Measurements from ENCODE around the gene SNX1.
"Not testable (repeated sequence)": the region's sequence is repeated elsewhere in the genome, so short reads cannot be mapped to it uniquely, and the experiment has no call there.

Gene SNX1

DNA sequence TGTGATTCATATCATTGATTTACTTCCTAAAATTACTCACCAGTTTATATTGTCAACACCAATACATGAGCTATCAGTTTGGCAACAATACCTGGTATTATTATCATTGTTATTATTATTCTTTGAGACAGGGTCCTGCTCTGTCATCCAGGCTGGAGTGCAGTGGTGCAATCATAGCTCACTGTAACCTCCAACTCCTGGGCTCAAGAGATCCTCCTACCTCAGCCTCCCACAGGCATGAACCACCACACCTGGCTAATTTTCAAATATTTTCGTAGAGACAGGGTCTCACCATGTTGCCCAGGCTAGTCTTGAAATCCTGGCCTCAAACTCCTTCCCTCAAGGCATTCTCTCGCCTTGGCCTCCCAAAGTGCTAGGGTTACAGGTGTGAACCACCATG lies 22.3 kb upstream of the SNX1 start:
- DNase-seq, result not testable (repeated sequence)

DNA sequence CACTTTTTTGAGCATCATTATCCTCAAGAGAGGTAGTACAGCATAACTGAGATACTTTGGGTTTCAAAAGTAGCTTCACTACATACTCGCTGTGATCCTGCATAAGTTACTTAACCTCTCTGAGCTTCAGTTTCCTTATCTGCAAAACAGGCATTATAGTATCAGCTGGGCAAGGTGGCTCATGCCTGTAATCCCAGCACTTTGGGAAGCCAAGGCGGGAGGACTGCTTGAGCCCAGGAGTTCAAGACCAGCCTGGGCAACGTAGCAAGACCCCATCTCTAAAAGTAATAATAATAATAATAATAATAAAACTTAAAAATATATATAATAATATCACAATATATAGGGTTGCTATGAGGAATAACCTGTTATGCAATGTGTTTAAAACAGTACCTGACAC lies 13.0 kb upstream of the SNX1 start:
- DNase-seq, result no peak

DNA sequence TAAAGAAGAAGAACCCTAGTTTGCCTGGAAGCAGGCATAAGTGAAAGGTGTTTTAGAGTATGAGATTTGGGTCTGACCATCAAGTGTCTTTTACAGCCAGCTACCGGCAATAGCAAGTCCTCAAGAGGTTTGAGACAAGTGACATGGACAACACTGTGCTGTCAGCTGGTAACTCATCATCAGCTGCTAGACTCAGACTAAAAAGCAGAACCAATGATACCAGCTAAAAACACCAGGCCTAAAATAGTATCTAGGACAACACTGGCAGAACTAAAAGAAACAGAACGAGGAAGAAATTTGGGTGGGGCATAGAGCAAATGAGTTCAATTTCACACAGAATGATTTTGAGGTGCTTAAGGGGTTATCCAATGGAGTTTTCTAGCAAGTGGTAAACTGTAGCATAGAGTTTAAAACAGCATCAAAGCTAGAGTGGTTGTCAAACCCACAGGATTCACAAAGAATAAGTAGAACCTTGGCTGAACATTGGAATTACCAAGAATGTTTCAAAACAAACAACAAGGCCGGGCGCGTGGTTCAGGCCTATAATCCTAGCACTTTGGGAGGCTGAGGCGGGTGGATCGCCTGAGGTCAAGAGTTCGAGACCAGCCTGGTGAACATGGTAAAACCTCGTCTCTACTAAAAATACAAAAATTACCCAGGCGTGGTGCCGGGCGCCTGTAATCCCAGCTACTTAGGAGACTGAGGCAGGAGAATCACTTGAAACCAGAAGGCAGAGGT lies 6.1 kb upstream of the SNX1 start:
- no peak for DNase-seq

DNA sequence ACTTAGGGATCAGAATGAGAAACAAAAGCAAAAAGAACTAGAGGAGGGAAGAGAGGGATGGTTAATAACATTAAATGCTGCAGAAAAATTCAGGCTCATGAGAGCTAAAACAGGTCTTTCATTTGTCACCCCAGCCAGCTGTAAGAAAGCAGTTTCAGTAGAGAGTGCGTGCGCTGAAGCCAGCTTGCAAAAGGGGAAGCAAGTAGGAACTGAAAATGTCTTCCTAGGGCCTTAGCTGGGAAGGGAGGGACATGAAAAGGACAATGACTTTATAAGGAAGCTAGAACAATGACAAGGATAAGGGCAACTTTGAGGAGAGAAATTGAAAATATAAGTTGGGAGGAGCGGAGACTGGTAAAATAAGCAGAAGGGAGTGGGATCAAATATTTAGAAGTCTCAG lies 5.3 kb upstream of the SNX1 start:
- DNase-seq, result no peak

DNA sequence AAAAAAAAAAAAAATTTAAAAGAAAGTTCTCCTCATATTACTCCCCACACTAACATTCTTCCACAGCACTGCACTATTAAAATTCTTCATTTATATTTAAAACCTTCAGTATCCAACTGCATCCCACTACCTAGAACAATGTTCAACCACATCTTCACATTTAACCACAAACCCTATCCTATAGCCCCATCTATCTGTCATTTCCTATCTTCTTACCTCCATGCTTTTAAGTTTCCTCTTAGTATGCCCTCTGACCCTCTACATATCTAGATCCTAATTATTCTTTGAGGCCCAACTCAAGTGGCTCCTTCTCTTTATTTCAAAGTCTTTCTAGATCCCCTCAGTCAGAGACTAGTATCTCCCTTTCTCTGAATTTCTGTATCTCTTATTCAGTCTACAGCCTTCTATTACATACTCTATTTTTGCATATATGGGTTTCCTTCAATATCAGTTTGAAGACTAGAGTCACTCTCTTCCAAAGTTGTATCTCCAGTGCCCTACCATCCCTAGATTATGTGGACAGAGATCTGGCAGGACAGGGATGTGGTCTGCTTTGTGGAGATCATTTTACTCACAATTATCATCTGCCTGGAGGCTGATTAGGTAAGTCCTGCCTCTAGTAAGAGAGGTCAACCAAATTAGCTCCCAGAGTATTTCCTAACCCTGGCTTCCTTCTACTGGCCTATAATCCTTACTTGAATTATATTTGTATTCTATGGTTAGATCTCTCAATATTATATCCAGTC lies 3.5 kb upstream of the SNX1 start:
- DNase-seq, result no peak

DNA sequence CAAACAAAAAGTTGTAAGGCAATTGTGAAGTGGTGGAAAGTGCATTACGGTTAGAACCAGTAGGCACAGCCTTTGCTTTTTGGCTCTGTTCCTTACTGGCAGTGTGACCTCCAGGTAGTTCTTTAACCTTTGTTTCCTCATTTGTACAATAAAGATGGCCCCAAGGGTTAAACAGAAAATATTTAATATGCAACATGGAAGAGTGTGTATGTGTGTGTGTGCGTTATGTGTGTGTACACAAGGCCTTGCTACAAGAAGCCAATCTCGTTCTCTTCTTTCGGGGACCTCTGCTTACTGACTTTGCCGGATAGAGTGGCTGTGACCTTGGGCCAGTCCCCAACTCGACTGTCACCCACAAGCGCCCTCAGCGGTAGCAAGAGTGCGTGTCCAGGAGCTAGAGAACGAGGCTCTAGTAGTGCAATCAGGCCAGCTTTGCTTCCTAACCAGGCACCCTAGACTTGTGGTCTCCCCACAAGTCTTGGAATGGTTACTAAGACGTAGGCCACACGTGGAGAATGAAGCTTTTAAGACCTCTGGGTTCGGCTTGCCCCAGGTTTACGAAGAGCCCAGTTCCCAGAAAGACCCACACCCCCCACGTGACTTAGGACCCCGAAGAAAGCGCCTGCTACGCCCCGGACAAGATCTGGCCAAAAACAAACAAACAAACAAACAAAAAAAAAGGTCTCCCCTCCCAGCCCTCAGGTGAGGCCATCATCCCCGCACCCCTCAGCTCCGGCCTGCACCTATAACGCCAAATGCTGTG lies 2.7 kb upstream of the SNX1 start:
- DNase-seq, result peak; percentile 7

DNA sequence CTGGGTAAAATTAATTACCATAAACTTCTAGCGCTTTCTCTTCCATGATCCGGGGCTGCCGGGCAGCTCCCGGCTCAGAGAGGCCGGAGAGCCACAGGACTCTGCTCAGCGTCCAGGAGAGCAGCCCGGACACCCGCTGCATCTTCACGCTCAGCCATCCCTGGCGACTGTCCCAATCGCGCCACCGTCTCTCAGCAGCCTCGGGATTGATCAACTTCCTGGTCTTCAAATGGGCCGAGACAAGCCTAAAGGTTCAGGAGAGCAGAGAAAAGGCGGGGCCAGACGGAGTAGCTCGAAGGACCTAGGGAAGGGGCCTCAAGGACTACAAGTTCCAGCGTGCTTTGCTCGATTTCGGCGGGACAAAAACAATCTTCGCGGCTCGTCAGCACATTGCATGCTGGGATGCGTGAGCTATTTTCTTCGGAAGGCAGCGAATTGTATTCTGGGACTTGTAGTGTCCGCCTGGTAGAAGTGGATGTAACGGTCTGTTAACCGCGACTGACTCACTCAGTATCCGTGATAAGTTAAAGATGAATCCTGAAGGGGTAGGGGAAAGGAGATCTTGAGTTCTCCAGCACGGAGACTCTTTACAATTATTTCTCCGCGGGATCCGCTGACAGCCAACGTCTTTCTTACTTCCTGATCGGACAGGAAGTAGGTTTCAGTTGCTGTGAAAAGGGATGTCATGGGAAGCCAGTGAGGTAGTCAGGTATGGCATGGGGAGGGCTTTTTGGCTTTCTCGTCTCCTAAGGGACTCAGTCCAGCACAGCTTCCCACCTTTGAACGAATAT lies 2.0 kb upstream of the SNX1 start, which contains the start of gene CIAO2A:
TSS of gene CIAO2A (minus strand) at position 212 of the 791 bp plus-strand sequence. CDS start at position 142, 70 bp downstream.
- peak; percentile 96 for DNase-seq

DNA sequence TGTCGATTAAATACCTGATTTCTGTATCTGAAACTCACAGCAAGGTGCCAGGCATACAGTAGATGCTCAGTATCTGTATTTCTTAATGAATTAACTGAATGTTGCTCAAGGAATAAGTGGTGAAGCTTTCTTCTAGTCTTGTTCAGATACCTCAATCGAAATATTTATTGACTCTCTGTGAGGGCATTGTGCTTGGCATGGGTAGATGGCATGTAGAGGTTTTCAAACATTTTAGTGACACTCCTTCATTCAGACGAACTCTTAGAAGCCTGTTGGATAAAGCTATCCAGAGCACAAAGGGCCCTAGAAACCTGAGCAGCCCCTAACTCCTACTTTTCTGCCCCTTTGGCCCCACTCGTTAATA lies 369 bp upstream of the SNX1 start:
- no peak for DNase-seq

DNA sequence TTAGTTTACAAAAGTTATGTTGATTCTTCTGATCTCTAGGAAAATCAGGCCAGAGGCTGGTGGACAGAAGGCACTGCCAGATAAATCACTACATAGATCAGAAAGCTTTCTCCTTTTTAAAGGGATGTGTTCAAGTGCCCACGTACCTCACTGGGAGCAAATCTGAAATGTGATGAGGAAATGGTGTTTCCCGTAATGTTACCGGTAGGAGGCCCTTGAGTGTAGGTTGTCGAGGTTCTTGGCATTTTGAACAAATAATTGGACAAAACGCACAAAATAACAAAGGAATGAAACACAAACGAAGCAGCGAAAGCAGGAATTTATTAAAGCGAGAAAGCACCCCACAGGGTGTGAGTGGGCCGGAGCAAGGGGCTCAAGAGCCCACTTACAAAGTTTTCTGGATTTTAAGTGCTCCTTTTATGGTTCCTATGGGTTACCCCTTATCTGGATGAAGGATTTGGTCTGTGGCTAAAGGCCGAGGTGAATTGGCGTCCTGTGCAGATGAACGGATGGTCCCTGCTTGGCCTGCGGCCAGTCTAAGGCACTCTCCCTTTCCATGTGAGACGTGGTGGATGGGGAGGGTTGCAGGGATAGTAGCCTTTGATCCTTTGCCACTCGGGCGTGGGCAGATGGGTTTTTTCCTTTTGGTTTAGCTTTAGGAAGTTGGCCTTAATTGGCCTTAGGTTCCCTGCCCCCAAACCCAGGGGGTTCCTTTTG lies 1.0 kb downstream of the SNX1 start:
- peak; percentile 3 for DNase-seq

DNA sequence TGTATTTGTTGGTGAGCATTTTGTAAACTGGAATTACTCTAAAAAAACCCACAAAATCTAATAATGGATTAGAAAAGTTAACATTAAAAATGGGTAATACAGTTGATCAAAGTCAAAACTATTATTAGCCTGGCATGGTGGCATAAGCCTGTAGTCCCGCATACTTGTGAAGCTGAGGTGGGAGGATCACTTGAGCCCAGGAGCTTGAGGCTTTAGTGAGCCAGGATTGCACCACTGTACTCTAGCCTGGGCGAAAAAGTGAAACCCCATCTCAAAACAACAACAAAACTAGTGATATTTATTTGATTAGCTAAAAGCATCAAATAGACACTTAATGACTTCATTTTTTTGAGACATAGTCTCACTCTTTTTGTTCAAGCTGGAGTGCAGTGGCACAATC lies 3.6 kb downstream of the SNX1 start:
- no peak for DNase-seq

DNA sequence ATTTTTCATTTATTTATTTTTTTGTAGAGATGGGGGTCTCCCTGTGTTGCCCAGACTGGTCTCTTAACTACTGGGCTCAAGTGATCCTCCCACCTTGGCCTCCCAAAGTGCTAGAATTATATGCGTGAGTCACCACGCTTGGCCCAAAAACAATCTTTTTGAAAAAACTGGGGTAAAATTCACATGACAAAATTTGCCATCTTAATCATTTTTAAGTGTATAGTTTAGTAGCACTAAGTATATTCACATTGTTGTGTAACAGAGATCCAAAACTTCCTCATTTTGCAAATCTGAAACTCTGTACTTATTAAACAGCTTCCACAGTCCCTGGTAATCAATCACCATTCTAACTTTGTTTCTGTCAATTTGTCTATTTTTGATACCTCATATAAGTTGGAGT lies 5.2 kb downstream of the SNX1 start:
- DNase-seq, result no peak

DNA sequence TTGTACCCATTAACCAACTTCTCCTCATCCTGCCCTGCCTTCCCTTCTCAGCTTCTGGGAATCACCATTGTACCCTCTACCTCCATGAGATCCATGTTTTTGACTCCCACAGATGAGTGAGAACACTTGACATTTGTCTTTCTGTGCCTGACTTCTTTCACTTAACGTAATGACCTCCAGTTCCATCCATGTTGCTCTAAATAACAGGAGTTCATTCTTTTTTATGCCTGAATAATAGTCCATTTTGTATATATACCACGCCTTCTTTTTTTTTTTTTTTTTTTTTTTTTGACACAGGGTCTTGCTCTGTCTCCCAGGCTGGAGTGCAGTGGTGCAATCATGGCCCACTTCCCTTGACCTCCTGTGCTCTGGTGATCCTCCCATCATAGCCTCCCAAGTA lies 6.7 kb downstream of the SNX1 start:
- no peak for DNase-seq

DNA sequence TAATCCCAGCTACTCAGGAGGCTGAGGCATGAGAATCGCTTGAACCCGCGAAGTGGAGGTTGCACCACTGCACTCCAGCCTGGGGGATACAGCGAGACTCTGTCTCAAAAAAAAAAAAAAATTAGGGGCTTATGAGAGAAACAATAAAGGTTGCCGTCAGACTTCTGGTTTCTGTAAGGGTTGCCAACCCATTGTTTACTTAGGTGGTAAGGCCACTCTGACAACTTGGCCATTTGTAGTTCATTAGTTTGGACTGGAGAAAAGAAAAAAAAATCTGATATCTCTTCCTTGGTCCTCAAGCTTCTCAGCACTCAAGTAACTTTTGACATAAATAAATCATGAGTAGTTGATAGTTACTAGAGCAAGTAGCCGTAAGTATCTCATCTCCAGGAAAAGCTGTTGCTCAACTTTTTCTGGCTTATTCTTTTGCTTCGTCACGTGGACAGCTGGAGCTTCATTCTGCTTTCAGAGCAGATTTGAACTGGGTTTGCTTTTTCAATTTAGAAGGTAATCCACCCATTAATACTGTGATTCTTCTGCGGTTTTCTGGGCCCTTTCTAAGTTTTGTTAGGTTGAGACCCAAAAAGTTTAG lies 9.4 kb downstream of the SNX1 start:
- no peak for DNase-seq

DNA sequence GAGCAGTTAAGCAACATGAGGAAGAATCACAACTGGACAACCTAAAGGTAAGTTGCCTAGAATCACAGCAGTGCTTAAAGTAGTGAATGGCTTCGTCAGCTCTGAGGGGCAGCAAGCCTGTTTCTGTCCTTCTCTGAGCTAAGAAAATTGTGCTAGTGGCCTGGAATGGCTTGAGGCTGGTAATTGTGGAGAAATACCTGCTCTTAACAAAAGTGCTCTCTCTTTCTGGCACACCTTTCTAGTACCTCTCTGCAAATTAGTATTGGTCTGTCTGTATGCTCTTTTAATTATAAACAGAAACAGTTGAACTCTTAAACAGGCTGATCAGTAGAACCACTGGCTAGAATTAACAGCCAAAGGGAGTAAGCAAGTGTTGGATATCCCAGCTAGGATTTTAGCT lies 11.6 kb downstream of the SNX1 start:
- DNase-seq, result no peak

DNA sequence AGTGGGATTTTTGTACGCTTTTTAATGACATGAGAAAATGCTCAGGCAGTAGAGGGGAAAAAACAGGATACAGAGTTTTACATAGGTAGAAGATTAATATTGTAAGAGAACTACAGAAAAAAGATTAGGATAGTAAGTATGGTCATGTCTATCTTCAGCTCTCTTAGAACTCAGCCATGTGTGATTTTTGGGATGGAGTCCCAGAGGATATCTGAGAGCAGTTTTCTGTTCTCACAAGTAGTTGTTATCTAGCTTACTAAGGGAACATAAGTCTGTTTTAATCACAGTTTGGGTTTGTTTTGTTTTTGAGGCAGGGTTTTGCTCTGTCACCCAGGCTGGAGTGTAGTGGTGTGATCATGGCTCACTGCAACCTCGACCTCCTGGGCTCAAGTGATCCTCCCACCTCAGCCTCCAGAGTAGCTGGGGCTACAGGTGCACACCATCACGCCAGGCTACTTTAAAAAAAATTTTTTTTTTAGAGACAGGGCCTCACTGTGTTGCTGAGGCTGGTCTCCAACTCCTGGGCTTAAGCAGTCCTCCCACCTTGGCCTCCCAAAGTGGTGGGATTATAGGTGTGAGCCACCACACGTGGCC lies 14.4 kb downstream of the SNX1 start:
- DNase-seq, result not testable (repeated sequence)

DNA sequence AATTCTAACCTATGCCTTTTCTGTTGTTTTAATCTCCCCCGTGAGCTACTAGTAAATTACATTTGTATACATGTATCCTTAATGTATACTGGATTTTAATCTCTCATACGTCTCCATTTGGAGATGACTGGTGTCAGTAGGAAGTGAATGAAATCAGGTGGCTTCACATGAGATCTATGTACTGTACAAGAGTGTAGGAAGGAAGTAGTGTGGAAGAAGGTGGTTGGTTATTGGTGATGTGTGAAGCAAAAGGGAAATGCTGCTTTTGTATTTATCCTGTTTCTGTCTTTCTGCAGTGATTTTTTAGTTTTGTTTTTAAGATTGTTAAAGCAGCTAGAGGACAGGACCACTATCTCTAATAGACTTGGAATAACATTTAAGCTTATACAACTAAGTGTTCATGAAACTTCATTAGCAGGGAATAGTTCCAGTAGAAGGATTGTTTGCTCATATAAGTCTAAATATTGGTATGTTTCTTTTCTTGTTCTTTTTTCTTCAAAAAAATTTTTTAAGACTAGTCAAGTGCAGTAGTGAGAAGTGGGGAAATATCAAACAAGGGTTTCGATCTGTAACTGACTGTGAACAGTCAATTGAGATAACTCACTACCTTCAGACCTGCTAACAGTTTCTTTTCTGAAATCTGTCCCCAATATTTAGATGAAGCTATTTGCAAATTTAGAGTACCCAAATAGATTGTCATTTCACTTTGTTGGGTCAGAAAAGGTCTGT lies 15.3 kb downstream of the SNX1 start:
- no peak for DNase-seq

DNA sequence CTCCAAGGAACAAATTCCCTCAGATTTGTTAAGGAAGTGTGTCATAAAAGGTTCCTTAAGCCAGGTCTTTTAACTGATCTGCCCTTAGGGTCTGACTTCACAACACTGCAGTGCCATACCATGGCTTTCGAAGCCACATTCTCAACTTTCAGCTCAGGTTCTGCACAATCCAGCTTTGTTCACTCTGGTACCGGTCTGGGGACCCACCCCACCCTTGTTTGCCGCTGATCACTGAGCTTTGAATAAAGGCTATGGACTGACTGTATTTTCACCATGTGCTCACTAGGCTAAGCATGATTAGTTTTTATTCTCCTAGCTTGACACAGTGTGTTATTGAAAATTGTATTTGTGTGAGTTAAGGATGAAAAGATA lies 15.9 kb downstream of the SNX1 start:
- DNase-seq, result no peak

DNA sequence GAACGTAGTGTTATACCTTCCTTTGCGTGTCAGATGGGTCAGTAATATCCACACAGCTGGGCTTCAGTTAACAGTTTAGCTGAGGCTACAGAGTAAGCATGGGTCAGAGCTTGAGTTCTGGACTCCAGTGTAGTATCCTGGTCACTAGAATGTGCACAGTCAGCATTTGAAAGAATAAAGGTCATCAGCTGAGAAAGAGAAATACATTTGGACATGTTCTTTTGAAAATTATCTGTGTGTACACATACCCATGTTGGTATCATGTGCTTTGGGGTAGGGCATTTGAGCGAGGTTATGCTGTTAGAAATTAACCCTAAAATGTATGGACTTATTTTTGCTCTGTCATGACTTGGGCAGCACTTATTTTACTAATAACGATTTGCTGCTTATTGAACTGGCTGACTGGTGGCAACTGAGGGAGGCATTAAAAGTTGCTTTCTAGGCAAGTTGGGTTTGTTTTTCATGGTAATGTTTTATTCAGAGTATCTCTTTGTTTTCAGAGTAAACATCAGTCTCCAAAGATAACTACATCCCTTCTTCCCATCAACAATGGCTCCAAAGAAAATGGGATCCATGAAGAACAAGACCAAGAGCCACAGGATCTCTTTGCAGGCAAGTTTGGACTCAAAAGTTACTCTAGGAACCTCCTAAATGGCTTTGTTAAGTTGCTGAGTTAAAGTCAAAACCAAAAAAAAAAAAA lies 16.4 kb downstream of the SNX1 start:
- no peak for DNase-seq

DNA sequence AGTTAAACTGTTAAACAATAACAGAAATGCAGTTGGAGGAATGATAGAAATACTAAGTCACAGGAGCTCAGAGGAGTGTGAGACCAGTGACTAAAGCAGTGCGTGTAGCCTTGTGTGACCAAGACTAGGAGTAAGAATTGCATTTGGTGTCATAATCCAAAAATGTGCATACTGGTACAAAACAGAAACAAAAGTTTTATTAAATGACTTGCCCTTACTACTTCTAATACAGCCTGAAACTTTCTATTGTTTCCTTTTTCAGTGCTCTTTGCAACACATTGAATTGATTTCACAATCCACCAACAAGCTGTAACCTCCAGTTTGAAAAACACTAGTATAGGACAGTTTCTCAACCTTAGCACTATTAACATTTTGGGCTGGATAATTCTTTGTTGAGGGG lies 17.1 kb downstream of the SNX1 start:
- DNase-seq, result no peak
